Measurements from ENCODE around the gene SGMS1. TPM values are rescaled to one million over a fixed set of nuclear protein-coding genes. Genes with fewer than 3 reads are reported as not detected.

Gene SGMS1
- total and polyA plus RNA-seq, 2 donors (not counting 3 experiments of a cell fraction or from before 2014, with no cell fraction given), result 9.7 to 23.7 TPM

DNA sequence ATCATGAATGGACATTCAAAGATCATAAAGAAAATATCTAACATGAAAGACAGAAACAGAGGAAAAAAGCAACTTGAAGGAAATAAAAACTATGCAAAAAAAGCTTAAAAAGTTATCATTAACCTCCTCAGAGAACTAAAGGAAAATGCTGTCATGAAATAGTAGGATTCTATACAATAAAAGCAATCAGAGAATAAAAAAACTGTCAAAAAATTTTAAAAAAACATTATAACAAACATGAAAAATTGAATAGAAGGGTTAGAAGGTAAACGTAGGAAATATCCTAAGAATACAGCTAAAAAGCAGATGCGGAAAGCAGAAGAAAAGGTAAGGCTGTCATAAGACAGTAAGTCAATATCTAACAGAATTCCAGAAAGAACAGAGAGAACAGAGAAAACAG is 44.8 kb downstream of the SGMS1 start:
- intact Hi-C loops (cut with micrococcal nuclease), result no loop called here
- DNase-seq (ENCODE audit: low read depth, low spot score), result no peak
- ChIA-PET POLR2A (interaction anchor here (0.7 kb wide), 1 partner anchor 42 kb away, joined by 3 read pairs; no protein-coding TSS in a partner anchor), CTCF (interaction anchor here (1.3 to 2.6 kb wide), 3 partner anchors 11 to 22 kb away, joined by 3 to 11 read pairs (median 3); no protein-coding TSS in a partner anchor)
- TF ChIP-seq JUN (IDR thresholded peaks at IDR 0.05; ENCODE audit: borderline replicate concordance, insufficient read depth, insufficient read length, low read depth), result no peak
- TF ChIP-seq FOS (IDR thresholded peaks at IDR 0.05; ENCODE audit: borderline replicate concordance, insufficient read depth, low read length), result no peak
- TF ChIP-seq GATA2 (IDR thresholded peaks at IDR 0.05; ENCODE audit: insufficient read depth, insufficient read length, low read depth, low read length), result no peak
- no peaks in the 10 kb centered on the region for H3K79me2 ChIP-seq (ENCODE audit: control insufficient read depth, insufficient read depth, low read length)
- no peaks in the 10 kb centered on the region for H4K20me1 ChIP-seq (replicated peaks; ENCODE audit: control insufficient read depth, extremely low read depth, insufficient read depth, low read length)
- H3K4me1 ChIP-seq (ENCODE audit: control insufficient read depth, extremely low read depth, insufficient read depth, low read length), result no peaks in the 10 kb centered on the region
- BruUV-seq (replicated peaks), result no TSS peak
- H3K4me2 ChIP-seq (ENCODE audit: insufficient read depth, low read length), result no peak overlapping the region
- H3K9me3 ChIP-seq (replicated peaks; ENCODE audit: control insufficient read depth, insufficient read depth, low read length), result no peaks in the 10 kb centered on the region
- no peaks in the 10 kb centered on the region for H3K27me3 ChIP-seq (ENCODE audit: control insufficient read depth in 2 of 2, insufficient read depth in 2 of 2, low read length in 2 of 2)
- H3K9me1 ChIP-seq (replicated peaks; ENCODE audit: control insufficient read depth, extremely low read depth, insufficient read depth, low read length), result no peaks in the 10 kb centered on the region
- H2AFZ ChIP-seq (ENCODE audit: low read depth, low read length), result no peak overlapping the region
- no peak overlapping the region for H3K9ac ChIP-seq (replicated peaks; ENCODE audit: extremely low read depth, insufficient read depth, low read length)
- no peak for FAIRE-seq
- no peak overlapping the region for H3K4me3 ChIP-seq (replicated peaks in 1 of 3; ENCODE audit: insufficient read depth in 1 of 3, low read depth in 1 of 3, low read length in 3 of 3)
- H3K27ac ChIP-seq (ENCODE audit: insufficient read depth, low read depth, low read length), result no peak overlapping the region
- H3K36me3 ChIP-seq (ENCODE audit: control insufficient read depth in 2 of 2, extremely low read depth in 1 of 2, insufficient read depth in 2 of 2, low read length in 2 of 2), result no peaks in the 10 kb centered on the region
- dilution Hi-C loops (cut with MboI; ENCODE audit: extremely low pct_ligation_motif_present, low sequenced_read_pairs), result no loop called here

DNA sequence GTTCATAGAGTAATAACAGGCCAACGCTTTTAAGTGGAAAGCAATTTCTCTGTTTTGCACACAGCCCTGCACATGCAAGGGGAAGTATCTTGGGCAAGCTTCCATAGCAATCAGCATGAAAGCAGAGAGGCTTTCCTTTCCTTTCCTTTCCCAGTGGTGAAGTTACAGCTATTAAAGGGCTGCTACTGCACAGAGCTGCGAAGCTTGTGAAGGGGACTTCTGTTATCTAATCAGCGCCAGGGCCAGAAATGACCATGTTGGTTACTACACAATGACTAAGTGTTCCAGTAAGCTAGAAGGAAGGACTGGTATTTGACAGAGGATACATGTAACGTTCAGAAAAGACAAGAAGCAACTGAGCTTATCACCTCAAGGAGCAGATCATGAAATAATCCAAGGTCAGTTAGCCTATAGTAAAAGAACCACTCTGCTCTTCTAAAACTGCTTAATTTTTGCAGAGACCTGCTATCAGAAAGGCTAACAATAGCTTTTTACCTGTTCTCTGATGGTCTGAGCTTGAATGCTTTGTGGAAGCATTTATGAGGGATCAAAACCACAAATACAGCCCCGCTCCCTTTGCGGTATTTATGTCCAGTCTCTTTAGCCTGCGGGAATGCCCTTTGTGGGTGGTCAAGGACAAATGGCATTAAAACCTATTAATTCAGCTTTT is 45.9 kb downstream of the SGMS1 start:
- no peak overlapping the region for H3K9ac ChIP-seq (replicated peaks; ENCODE audit: extremely low read depth, insufficient read depth, low read length)
- no peaks in the 10 kb centered on the region for H3K36me3 ChIP-seq (ENCODE audit: control insufficient read depth in 2 of 2, extremely low read depth in 1 of 2, insufficient read depth in 2 of 2, low read length in 2 of 2)
- dilution Hi-C loops (cut with MboI; ENCODE audit: extremely low pct_ligation_motif_present, low sequenced_read_pairs), result no loop called here
- DNase-seq (ENCODE audit: low read depth, low spot score) (peak; percentile 65), FAIRE-seq (no peak)
- no peak overlapping the region for H2AFZ ChIP-seq (ENCODE audit: low read depth, low read length)
- no peak overlapping the region for H3K4me3 ChIP-seq (replicated peaks in 1 of 3; ENCODE audit: insufficient read depth in 1 of 3, low read depth in 1 of 3, low read length in 3 of 3)
- intact Hi-C loops (cut with micrococcal nuclease), result no loop called here
- no peaks in the 10 kb centered on the region for H3K9me1 ChIP-seq (replicated peaks; ENCODE audit: control insufficient read depth, extremely low read depth, insufficient read depth, low read length)
- no peaks in the 10 kb centered on the region for H3K4me1 ChIP-seq (ENCODE audit: control insufficient read depth, extremely low read depth, insufficient read depth, low read length)
- H4K20me1 ChIP-seq (replicated peaks; ENCODE audit: control insufficient read depth, extremely low read depth, insufficient read depth, low read length), result no peaks in the 10 kb centered on the region
- H3K9me3 ChIP-seq (replicated peaks; ENCODE audit: control insufficient read depth, insufficient read depth, low read length), result no peaks in the 10 kb centered on the region
- ChIA-PET CTCF (interaction anchor here (0.9 to 2.6 kb wide), 6 partner anchors 12 to 210 kb away, joined by 3 to 11 read pairs (median 3); no protein-coding TSS in a partner anchor), POLR2A (interaction anchor here (0.5 kb wide), 1 partner anchor 69 kb away, joined by 5 read pairs; no protein-coding TSS in a partner anchor)
- BruUV-seq (replicated peaks), result no TSS peak
- TF ChIP-seq POLR2A (IDR thresholded peaks at IDR 0.05; ENCODE audit: low read depth, low read length), result no peak
- no peak for TF ChIP-seq EZH2 (IDR thresholded peaks at IDR 0.05; ENCODE audit: borderline replicate concordance, low read depth, low read length, severe bottlenecking)
- TF ChIP-seq FOS (IDR thresholded peaks at IDR 0.05; ENCODE audit: borderline replicate concordance, insufficient read depth, low read length), result no peak
- TF ChIP-seq POLR2AphosphoS5 (IDR thresholded peaks at IDR 0.05; ENCODE audit: insufficient read depth, low read depth, low read length), result no peak
- TF ChIP-seq GATA2 (IDR thresholded peaks at IDR 0.05; ENCODE audit: insufficient read depth, insufficient read length, low read depth, low read length), result no peak
- TF ChIP-seq MYC (IDR thresholded peaks at IDR 0.05; ENCODE audit: low read depth, low read length), result no peak
- TF ChIP-seq, protein P1, sequence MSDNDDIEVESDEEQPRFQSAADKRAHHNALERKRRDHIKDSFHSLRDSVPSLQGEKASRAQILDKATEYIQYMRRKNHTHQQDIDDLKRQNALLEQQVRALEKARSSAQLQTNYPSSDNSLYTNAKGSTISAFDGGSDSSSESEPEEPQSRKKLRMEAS (IDR thresholded peaks at IDR 0.05; ENCODE audit: insufficient read depth, insufficient read length), result no peak
- TF ChIP-seq JUN (IDR thresholded peaks at IDR 0.05; ENCODE audit: borderline replicate concordance, insufficient read depth, insufficient read length, low read depth), result no peak
- TF ChIP-seq, protein P2, sequence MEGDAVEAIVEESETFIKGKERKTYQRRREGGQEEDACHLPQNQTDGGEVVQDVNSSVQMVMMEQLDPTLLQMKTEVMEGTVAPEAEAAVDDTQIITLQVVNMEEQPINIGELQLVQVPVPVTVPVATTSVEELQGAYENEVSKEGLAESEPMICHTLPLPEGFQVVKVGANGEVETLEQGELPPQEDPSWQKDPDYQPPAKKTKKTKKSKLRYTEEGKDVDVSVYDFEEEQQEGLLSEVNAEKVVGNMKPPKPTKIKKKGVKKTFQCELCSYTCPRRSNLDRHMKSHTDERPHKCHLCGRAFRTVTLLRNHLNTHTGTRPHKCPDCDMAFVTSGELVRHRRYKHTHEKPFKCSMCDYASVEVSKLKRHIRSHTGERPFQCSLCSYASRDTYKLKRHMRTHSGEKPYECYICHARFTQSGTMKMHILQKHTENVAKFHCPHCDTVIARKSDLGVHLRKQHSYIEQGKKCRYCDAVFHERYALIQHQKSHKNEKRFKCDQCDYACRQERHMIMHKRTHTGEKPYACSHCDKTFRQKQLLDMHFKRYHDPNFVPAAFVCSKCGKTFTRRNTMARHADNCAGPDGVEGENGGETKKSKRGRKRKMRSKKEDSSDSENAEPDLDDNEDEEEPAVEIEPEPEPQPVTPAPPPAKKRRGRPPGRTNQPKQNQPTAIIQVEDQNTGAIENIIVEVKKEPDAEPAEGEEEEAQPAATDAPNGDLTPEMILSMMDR (IDR thresholded peaks at IDR 0.05; ENCODE audit: extremely low read depth in 1 of 2, insufficient read depth in 1 of 2, low read depth in 1 of 2, low read length in 2 of 2), result no peak
- no peak overlapping the region for H3K4me2 ChIP-seq (ENCODE audit: insufficient read depth, low read length)
- H3K27ac ChIP-seq (ENCODE audit: insufficient read depth, low read depth, low read length), result no peak overlapping the region
- H3K79me2 ChIP-seq (ENCODE audit: control insufficient read depth, insufficient read depth, low read length), result no peaks in the 10 kb centered on the region
- H3K27me3 ChIP-seq (ENCODE audit: control insufficient read depth in 2 of 2, insufficient read depth in 2 of 2, low read length in 2 of 2), result no peaks in the 10 kb centered on the region

Data from endothelial cell of umbilical vein (primary cell).